ENCODE data around the gene FAM181A.
A peak's percentile ranks its signal among the peaks of the same experiment; 100 is the strongest.

The FAM181A gene

DNA sequence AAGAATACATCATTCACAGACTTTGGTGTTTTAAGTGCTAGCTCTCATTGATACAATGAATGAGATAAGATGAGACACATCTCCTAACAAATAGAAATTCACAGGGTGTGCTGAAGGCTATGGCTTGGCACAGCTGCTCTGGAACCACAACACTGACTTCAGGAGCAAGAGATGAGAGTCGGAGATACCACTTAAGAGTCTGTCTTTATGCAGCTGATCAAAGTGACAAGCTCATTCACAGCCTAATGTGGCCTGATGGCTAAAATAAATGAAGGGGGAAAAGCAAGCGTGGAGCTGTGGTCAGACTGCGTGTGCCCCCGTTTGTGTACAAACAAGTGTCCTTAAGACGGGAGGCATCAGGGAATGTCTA, 29.7 kb upstream of the FAM181A start:
- H3K27me3 Mint-ChIP-seq, result peaks cover 3% of the 10 kb centered on the region
- H3K4me3 Mint-ChIP-seq, result no peak overlapping the region
- H3K27ac Mint-ChIP-seq, result no peak overlapping the region
- no peaks in the 10 kb centered on the region for H3K4me1 Mint-ChIP-seq (ENCODE audit: low read depth)
- no peaks in the 10 kb centered on the region for H3K36me3 Mint-ChIP-seq (ENCODE audit: low read depth)
- no peak for DNase-seq
- no peaks in the 10 kb centered on the region for H3K9me3 Mint-ChIP-seq

GRCh38 chr14:93898081-93898611, 29.0 kb upstream of the FAM181A start:
- Mint-ChIP-seq H3K9me3 (no peaks in the 10 kb centered on the region), H3K4me1 (ENCODE audit: low read depth) (no peaks in the 10 kb centered on the region), H3K27ac (no peak overlapping the region), H3K27me3 (peaks cover 7% of the 10 kb centered on the region), H3K36me3 (ENCODE audit: low read depth) (no peaks in the 10 kb centered on the region), H3K4me3 (no peak overlapping the region)
- DNase-seq, result no peak

DNA sequence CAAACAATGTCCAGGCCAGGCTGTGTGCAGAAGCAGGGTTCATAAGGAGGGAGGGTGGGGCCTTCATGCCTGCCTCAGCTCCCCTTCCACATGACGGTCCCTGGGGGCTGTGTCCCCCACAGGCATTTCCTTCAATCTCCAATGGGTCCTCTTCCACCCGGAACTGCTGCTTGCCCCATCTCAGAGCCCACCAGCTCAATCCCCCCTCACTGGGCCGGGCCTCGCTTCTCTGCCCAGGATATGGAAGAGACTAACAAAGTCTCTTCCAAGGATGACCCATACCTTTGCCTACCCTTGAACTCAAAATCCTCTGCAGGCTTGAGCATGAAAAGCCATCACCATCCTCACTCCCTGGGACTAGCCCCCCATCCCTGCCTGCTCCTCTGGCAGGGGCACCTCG, 28.4 kb upstream of the FAM181A start:
- Mint-ChIP-seq H3K4me3 (no peak overlapping the region), H3K4me1 (ENCODE audit: low read depth) (no peaks in the 10 kb centered on the region), H3K27me3 (peaks cover 10% of the 10 kb centered on the region), H3K36me3 (ENCODE audit: low read depth) (no peaks in the 10 kb centered on the region), H3K27ac (no peak overlapping the region), H3K9me3 (no peaks in the 10 kb centered on the region)
- no peak for DNase-seq

- Mint-ChIP-seq H3K4me1 (ENCODE audit: low read depth) (no peaks in the 10 kb centered on the region), H3K27ac (no peak overlapping the region), H3K9me3 (no peaks in the 10 kb centered on the region), H3K36me3 (ENCODE audit: low read depth) (no peaks in the 10 kb centered on the region), H3K4me3 (no peak overlapping the region), H3K27me3 (peaks cover 12% of the 10 kb centered on the region)
- no peak for DNase-seq
These were observed 25.3 kb upstream of the FAM181A start for GRCh38 chr14:93901813-93902212.

- DNase-seq, result no peak
- no peaks in the 10 kb centered on the region for H3K4me1 Mint-ChIP-seq (ENCODE audit: low read depth)
- H3K27ac Mint-ChIP-seq, result no peak overlapping the region
- no peaks in the 10 kb centered on the region for H3K36me3 Mint-ChIP-seq (ENCODE audit: low read depth)
- H3K27me3 Mint-ChIP-seq, result peaks cover 12% of the 10 kb centered on the region
- H3K9me3 Mint-ChIP-seq, result no peaks in the 10 kb centered on the region
- no peak overlapping the region for H3K4me3 Mint-ChIP-seq
These were observed 24.4 kb upstream of the FAM181A start for GRCh38 chr14:93902619-93903307.

DNA sequence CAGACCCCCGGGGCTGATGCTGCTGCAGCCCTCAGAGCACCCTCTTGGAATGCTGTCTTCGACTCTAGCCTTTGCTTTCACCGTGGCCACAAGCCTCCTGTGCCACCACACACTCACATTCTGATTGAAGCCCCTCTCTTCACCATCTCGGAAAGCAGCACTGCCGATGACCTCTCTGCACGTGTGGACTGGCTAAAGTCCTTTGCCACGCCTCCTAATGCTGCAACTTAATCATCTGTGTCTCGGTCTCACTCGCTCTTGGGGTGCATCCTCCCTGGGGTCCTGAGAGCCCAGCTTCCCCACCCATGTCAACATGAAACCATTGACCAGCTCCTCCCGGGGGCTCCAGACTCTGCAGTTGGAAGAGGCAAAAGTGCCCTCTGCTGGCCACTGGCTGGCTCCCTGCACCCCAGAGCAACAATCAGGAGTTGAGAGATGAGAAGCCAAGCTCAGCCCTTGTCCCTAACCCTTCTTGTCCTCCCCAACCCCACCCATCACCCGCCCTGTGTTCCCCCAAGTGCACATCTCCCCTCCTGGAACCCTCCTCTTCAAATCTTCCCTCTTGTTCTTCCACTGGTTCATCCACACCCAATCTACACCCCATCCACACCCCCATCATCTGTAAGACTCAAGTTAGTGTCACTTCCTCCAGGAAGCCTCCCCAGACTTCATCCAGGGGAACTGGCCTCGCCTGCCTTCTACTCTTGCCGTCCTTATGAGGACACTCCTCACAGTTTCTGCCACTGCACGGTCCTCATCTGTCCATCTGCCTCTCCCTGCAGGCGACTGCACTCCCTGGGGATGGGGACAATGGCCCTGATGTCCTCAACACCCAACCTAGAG, 23.6 kb upstream of the FAM181A start:
- H3K4me3 Mint-ChIP-seq, result no peak overlapping the region
- no peak overlapping the region for H3K27ac Mint-ChIP-seq
- H3K27me3 Mint-ChIP-seq, result peaks cover 12% of the 10 kb centered on the region
- no peaks in the 10 kb centered on the region for H3K4me1 Mint-ChIP-seq (ENCODE audit: low read depth)
- H3K36me3 Mint-ChIP-seq (ENCODE audit: low read depth), result no peaks in the 10 kb centered on the region
- no peaks in the 10 kb centered on the region for H3K9me3 Mint-ChIP-seq
- DNase-seq, result no peak

DNA sequence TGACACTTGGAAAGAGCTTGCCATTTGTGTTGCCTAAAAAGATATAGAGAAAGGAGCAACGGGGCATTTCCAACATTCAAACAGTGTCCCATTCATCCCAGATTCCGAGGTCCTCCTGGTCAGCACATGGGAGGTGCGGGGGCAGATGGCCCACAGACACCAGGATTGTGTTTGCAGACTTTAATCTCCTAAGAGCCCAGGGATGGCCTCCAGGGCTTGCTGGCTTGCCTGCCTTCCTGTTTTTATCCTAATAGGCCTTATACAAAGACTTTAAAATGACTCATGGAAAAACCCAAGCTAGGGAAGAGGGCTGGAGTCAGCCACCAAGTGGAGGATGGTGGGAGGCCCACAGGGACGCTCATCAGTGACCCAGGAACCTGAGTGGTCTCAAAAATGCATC, 21.5 kb upstream of the FAM181A start:
- no peak for DNase-seq
- Mint-ChIP-seq H3K4me1 (ENCODE audit: low read depth) (no peaks in the 10 kb centered on the region), H3K27me3 (peaks cover 12% of the 10 kb centered on the region), H3K9me3 (no peaks in the 10 kb centered on the region), H3K36me3 (ENCODE audit: low read depth) (no peaks in the 10 kb centered on the region), H3K27ac (no peak overlapping the region), H3K4me3 (no peak overlapping the region)

DNA sequence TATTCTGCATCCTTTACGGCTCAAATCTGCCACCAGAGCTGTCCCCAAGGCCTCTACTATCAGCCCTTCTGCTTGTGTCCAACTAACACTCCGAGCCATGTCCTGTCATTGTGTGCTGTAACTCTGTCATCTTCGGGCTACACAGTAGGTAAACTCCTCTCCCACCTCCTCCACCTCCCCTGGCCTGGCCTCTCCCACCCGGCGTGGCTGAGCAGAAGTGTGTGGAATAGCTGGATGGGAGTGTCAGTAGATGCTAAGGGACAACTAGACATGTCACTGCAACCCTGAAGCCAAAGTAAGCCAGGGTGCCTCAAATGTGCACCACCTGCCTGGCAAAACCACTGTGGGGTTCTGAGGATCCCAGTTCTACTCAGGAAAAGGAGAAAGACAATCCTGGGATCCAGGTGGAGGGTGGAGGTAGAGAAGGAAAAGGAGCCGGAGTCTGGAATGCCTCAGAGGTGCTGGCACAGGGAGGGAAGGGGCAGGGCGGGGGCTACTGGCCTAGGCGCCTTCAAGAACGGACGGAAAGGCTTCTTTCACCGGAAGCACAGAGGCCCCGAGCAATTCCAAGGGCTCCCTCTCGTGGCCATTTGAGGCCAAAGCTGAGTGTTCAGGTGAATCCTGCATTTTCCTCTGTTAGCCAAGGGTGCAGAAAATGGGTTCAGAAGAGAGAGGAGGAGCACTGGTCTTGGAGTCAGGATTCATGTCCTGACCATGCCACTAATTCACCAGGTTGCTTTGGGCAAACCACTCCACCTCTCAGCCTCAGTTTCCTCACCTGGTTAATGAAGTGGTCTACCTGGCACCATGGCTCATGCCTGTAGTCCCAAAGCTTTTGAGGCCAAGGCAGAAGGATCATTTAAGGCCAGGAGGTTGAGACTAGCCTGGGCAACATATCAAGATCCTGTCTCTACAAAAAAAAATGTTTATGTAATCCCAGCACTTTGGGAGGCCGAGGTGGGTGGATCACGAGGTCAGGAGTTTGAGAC, 20.5 kb upstream of the FAM181A start:
- no peaks in the 10 kb centered on the region for H3K36me3 Mint-ChIP-seq (ENCODE audit: low read depth)
- peaks cover 12% of the 10 kb centered on the region for H3K27me3 Mint-ChIP-seq
- DNase-seq, result peak; percentile 68
- no peak overlapping the region for H3K27ac Mint-ChIP-seq
- no peaks in the 10 kb centered on the region for H3K9me3 Mint-ChIP-seq
- no peak overlapping the region for H3K4me3 Mint-ChIP-seq
- no peaks in the 10 kb centered on the region for H3K4me1 Mint-ChIP-seq (ENCODE audit: low read depth)

- no peak overlapping the region for H3K4me3 Mint-ChIP-seq
- H3K4me1 Mint-ChIP-seq (ENCODE audit: low read depth), result no peaks in the 10 kb centered on the region
- peaks cover 5% of the 10 kb centered on the region for H3K9me3 Mint-ChIP-seq
- no peak for DNase-seq
- H3K27me3 Mint-ChIP-seq, result peaks cover 2% of the 10 kb centered on the region
- no peak overlapping the region for H3K27ac Mint-ChIP-seq
- no peaks in the 10 kb centered on the region for H3K36me3 Mint-ChIP-seq (ENCODE audit: low read depth)
These were observed 17.6 kb upstream of the FAM181A start for GRCh38 chr14:93909429-93910128.

- H3K36me3 Mint-ChIP-seq (ENCODE audit: low read depth), result no peaks in the 10 kb centered on the region
- H3K4me3 Mint-ChIP-seq, result no peak overlapping the region
- peaks cover 7% of the 10 kb centered on the region for H3K27me3 Mint-ChIP-seq
- H3K9me3 Mint-ChIP-seq, result peaks cover 5% of the 10 kb centered on the region
- no peaks in the 10 kb centered on the region for H3K4me1 Mint-ChIP-seq (ENCODE audit: low read depth)
- DNase-seq, result no peak
- no peak overlapping the region for H3K27ac Mint-ChIP-seq
These were observed 15.0 kb upstream of the FAM181A start for GRCh38 chr14:93911975-93912615.

GRCh38 chr14:93912782-93913181, 14.4 kb upstream of the FAM181A start:
- H3K27me3 Mint-ChIP-seq, result peaks cover 13% of the 10 kb centered on the region
- H3K9me3 Mint-ChIP-seq, result peaks cover 5% of the 10 kb centered on the region
- H3K36me3 Mint-ChIP-seq (ENCODE audit: low read depth), result no peaks in the 10 kb centered on the region
- DNase-seq, result no peak
- no peaks in the 10 kb centered on the region for H3K4me1 Mint-ChIP-seq (ENCODE audit: low read depth)
- no peak overlapping the region for H3K4me3 Mint-ChIP-seq
- H3K27ac Mint-ChIP-seq, result no peak overlapping the region

- DNase-seq, result no peak
- Mint-ChIP-seq H3K27ac (no peak overlapping the region), H3K36me3 (ENCODE audit: low read depth) (no peaks in the 10 kb centered on the region), H3K4me3 (no peak overlapping the region), H3K9me3 (peaks cover 5% of the 10 kb centered on the region), H3K27me3 (peaks cover 23% of the 10 kb centered on the region), H3K4me1 (ENCODE audit: low read depth) (no peaks in the 10 kb centered on the region)
These were observed 12.9 kb upstream of the FAM181A start for GRCh38 chr14:93914278-93914677.

GRCh38 chr14:93915070-93915705, 12.0 kb upstream of the FAM181A start:
- Mint-ChIP-seq H3K4me3 (no peak overlapping the region), H3K27me3 (peaks cover 23% of the 10 kb centered on the region), H3K4me1 (ENCODE audit: low read depth) (no peaks in the 10 kb centered on the region), H3K9me3 (peaks cover 5% of the 10 kb centered on the region), H3K36me3 (ENCODE audit: low read depth) (no peaks in the 10 kb centered on the region), H3K27ac (no peak overlapping the region)
- no peak for DNase-seq
